Nephron progenitor cell (in vitro differentiated cells): ENCODE results near the gene CDK17.
"Not testable (repeated sequence)": the region's sequence is repeated elsewhere in the genome, so short reads cannot be mapped to it uniquely, and the experiment has no call there.

Experiments
- DNase-seq: peaks from one replicate; pipeline ENCODE4 v3.0.0; 2021
- H3K27ac Mint-ChIP-seq: 2 replicates; pipeline ENCODE4 v1.8.0; 2021; ENCODE audit warnings: mild to moderate bottlenecking, moderate library complexity, mixed read lengths
- H3K27me3 Mint-ChIP-seq: 2 replicates; pipeline ENCODE4 v1.8.0; 2021; ENCODE audit warnings: mild to moderate bottlenecking, low read depth, mixed read lengths; ENCODE audit not compliant: poor library complexity
- H3K36me3 Mint-ChIP-seq: 2 replicates; pipeline ENCODE4 v1.8.0; 2021; ENCODE audit warnings: low read depth, mixed read lengths
- H3K4me1 Mint-ChIP-seq: 2 replicates; pipeline ENCODE4 v1.8.0; 2021; ENCODE audit warnings: mixed read lengths
- H3K4me3 Mint-ChIP-seq: 2 replicates; pipeline ENCODE4 v1.8.0; 2021; ENCODE audit warnings: mild to moderate bottlenecking, moderate library complexity, mixed read lengths
- H3K9me3 Mint-ChIP-seq: 2 replicates; pipeline ENCODE4 v1.8.0; 2021; ENCODE audit warnings: mild to moderate bottlenecking, moderate library complexity, mixed read lengths
- TF ChIP-seq, protein P1 (sequence below): fragments of 200-600 bp; sonication (generic); IDR thresholded peaks from 2 replicates; pipeline ENCODE4 v1.5.0; 2021; ENCODE audit warnings: antibody characterized with exemption

CDK17 gene

DNA sequence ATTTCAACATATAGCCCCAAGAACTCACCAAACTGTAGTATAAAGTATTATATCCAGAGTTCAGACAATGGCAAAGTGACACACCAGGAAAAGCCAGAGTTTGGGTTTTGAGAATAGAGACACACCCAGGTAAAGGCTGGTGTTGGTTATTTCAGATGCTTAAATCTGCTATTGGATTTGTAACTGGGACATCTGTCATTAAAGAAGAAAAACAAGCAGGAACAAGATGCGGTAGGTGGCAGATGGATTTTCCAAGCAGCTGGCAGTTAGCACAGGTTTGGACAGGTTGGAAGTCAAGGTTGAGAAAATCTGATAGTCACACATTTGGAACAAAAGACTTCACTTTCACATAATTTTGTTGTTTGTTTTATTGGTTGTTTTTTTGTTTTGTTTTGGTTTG is 14.4 kb upstream of the CDK17 start:
- no peak for DNase-seq
- H3K36me3 Mint-ChIP-seq: no peaks in the 10 kb centered on the region
- no peak overlapping the region for H3K4me3 Mint-ChIP-seq
- no peak overlapping the region for H3K27ac Mint-ChIP-seq
- no peaks in the 10 kb centered on the region for H3K9me3 Mint-ChIP-seq
- H3K4me1 Mint-ChIP-seq: no peaks in the 10 kb centered on the region
- TF ChIP-seq, protein P1, sequence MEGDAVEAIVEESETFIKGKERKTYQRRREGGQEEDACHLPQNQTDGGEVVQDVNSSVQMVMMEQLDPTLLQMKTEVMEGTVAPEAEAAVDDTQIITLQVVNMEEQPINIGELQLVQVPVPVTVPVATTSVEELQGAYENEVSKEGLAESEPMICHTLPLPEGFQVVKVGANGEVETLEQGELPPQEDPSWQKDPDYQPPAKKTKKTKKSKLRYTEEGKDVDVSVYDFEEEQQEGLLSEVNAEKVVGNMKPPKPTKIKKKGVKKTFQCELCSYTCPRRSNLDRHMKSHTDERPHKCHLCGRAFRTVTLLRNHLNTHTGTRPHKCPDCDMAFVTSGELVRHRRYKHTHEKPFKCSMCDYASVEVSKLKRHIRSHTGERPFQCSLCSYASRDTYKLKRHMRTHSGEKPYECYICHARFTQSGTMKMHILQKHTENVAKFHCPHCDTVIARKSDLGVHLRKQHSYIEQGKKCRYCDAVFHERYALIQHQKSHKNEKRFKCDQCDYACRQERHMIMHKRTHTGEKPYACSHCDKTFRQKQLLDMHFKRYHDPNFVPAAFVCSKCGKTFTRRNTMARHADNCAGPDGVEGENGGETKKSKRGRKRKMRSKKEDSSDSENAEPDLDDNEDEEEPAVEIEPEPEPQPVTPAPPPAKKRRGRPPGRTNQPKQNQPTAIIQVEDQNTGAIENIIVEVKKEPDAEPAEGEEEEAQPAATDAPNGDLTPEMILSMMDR: no peak
- H3K27me3 Mint-ChIP-seq: peaks cover 4% of the 10 kb centered on the region

DNA sequence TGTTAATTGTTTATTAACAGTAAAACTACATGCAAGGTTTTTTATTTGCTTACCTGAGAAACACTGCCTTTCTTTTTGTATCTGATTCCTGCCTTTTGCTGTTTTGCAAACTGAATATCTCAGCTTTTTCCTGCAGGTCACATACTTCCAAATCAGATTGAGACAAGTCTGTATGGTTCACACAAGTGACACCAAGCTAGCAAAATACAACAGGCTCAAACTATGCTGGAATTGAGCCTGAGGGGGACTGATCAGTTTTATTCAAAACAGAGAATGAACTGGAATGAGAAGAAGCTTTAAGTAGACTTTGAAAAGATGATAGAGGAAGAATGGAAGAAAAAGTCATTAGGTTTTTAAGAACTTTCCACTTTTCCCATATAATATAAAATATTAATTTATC is 12.2 kb upstream of the CDK17 start:
- peaks cover 6% of the 10 kb centered on the region for H3K4me1 Mint-ChIP-seq
- H3K36me3 Mint-ChIP-seq: no peaks in the 10 kb centered on the region
- H3K9me3 Mint-ChIP-seq: no peaks in the 10 kb centered on the region
- TF ChIP-seq, protein P1: no peak
- peaks cover 4% of the 10 kb centered on the region for H3K27me3 Mint-ChIP-seq
- DNase-seq: no peak
- no peak overlapping the region for H3K27ac Mint-ChIP-seq
- H3K4me3 Mint-ChIP-seq: no peak overlapping the region

DNA sequence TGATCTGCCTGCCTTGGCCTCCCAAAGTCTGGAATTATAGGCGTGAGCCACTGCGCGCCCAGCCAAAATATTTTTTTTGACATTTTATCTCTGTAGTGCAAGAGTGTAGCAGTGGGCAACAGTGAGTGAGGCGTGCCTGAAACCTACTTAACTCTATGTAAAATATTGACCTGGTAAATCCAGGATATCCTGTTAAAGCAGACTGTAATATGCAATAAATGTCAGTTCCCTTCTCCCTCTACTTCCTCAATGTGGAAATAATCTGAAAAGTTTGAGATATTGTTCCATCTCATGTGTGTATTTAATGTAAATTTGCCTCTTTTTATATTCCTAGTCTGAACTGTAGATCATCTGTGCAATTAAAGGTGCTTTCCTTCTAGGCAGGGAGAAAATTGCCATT is 9.5 kb upstream of the CDK17 start:
- Mint-ChIP-seq H3K27ac (no peak overlapping the region), H3K9me3 (no peaks in the 10 kb centered on the region), H3K4me3 (no peak overlapping the region), H3K27me3 (peaks cover 4% of the 10 kb centered on the region), H3K4me1 (peaks cover 6% of the 10 kb centered on the region), H3K36me3 (no peaks in the 10 kb centered on the region)
- no peak for DNase-seq
- TF ChIP-seq, protein P1: no peak

DNA sequence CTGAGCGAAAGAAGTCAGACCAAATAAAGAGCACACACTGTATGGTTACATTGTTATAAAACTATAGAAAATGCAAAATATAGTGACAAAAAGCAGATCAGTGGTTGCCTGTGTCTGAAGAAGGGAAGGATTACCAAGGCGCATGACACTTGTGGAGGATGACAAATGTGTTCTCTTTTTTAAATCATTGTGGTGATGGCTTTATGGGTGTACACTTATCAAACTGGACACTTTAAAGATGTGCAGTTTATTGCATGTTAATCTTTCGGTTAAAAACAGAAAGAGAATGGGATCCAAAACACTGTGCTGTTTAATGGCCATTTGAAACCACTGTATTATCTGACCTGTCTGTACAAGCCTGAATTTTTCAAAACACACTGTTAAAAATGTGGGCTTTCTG is 8.8 kb upstream of the CDK17 start:
- no peak overlapping the region for H3K4me3 Mint-ChIP-seq

DNA sequence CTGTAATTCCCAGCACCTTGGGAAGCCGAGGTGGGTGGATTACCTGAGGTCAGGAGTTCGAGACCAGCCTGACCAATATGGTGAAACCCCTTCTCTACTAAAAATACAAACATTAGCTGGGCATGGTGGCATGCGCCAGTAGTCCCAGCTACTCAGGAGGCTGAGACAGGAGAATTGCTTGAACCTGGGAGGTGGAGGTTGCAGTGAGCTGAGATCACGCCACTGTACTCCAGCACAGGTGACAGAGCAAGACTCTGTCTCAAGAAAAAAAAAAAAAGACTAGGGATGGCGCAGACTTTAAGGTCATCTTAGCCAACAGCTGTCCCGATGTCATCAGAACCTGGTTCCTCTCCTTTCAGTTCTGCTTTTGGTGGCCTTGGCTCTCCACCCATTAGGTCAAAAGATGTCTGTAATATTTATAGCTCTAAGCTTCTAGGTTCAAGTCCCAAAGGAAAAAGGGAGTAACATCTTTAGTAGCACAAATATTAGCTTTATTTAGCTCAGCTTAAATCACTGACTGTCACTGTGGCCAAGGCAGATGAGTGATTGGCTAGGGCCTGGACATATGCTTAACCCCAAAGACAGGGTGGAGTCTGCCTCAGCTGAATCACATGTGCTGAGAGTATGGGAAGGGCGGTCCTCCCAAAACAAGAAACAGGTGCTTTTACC is 7.3 kb upstream of the CDK17 start:
- not testable (repeated sequence) for H3K36me3 Mint-ChIP-seq, H3K4me3 Mint-ChIP-seq, H3K27me3 Mint-ChIP-seq, H3K4me1 Mint-ChIP-seq, H3K9me3 Mint-ChIP-seq, DNase-seq, H3K27ac Mint-ChIP-seq

More for the DNA sequence above, 8.8 kb upstream of the CDK17 start:
- Mint-ChIP-seq H3K4me1 (peaks cover 6% of the 10 kb centered on the region), H3K27me3 (peaks cover 4% of the 10 kb centered on the region), H3K9me3 (no peaks in the 10 kb centered on the region), H3K27ac (no peak overlapping the region), H3K36me3 (no peaks in the 10 kb centered on the region)
- DNase-seq: no peak
- TF ChIP-seq, protein P1: no peak

DNA sequence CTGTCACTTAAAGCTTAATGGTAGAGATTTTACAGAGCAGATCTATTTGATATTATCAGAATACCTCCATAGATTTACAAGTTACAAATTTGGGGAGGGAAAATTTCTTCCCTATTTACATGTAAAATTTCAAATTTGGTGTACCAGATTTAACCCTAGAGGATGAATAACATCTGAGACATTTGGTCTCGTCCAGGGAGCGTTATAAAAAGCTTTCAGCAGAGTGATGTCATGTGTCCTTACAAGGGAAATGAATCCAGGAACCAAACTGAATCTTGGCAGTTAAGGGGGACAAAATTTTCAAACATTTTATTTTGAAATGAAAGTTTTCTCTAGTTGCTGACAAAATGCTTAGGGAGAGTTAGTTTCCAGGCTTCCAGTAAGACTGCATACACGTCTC is 4.5 kb upstream of the CDK17 start:
- TF ChIP-seq, protein P1: no peak
- Mint-ChIP-seq H3K4me1 (peaks cover 17% of the 10 kb centered on the region), H3K4me3 (no peak overlapping the region), H3K9me3 (no peaks in the 10 kb centered on the region), H3K36me3 (no peaks in the 10 kb centered on the region), H3K27ac (no peak overlapping the region), H3K27me3 (peaks cover 3% of the 10 kb centered on the region)
- no peak for DNase-seq
